ENCODE measurements around the gene ZNF511.

Gene ZNF511

DNA sequence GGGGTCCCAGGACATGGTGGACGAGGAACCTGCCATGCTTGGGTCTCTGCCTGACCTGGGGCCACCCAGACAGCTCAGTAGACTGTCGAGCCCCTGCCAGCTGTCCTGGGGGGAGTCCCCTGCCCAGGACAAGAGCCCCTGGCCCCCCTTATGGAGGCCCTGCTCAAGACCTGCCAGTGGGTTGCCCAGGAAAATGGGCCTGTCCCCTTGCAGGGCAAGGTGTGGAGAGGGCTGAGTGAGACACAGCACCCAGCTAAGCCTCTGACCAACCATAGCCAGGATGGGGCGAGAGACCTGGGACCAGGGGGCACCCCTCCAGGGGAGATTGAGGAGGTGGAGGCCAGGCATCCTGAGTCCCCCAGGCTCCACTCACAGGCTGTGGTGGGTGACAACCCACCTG, 47.3 kb downstream of the ZNF511 start:
- no peak for DNase-seq

DNA sequence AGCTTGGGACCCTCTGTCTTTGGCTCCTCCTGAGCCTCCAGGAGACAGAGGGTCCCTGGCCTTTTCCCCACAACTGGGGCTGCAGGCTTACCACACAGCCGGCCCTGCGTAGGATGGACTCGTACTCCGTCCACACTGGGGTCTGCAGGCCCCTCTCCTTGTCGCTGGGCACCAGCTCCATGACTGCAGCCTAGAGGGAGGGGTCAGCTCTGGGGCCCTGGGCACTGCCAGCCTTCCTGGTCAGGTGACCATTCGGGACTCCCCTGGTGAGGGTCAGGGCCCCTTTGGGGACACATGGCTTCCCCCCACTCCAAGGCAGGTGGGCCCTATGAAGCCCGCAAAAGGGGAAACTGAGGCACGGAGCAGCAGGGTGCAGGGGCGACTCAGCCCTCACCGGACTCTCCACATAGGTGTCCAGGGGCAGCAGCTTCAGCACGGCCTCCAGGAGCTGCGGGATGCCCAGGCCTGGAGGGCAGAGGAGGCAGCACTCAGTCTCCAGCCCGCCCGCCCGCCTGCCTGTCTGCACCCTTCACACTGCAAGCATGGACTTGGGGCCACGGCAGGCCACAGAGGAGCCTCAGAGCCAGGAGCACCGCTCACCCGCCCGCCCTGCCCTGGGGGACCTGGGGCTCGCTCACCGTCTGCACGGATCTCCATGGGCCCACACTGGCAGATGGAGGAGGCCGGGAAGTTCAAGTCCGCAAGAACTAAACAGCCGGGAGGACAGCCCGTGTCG, 48.0 kb downstream of the ZNF511 start:
- no peak for DNase-seq

DNA sequence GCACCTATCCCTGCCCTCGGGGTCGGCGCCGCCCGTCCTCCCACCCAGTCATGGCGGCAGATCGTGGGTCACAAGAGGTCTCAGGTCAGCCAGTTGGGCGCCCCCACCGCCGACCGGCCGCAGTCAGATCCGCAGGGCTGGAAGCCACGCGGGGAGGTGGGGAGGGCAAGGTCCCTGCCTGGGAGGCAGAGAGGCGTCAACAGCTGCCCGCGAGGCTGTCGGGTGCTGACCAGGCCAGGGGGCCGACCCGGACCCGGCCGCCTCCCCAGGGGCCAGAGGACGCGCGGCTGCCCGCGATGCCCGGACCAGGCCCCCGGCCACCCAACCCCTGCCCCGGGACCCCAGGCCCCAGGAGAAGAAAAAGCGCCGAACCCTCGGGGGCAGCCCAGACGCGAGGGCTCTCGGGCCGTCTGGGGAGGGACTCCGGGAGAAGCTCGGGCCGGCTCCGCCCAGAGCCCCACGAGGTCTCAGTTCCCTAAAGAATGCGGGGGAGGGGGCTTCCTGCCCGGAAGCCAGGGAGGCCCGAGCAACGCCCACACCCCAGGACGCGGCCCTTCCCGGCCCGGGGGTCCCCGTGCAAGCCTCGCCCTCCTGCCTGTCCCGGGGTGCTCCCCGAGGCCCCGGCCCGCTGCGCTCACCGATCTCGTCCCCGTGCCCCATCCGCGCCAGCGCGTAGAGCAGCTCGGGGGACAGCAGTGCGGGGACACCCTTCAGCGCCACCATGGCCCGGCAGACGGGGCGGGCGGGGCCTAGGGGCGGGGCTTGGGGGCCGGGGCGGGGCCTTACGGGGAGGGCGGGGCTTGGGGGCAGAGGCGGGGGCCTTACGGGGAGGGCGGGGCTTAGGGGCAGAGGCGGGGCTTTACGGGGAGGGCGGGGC, 48.8 kb downstream of the ZNF511 start, which contains the start of gene FUOM:
Gene FUOM, minus strand, starts transcription at position 735 of the 877 bp plus-strand sequence. Its CDS starts 12 bp downstream, at position 723.
- peak; percentile 55 to 68 (median 62) for DNase-seq

DNA sequence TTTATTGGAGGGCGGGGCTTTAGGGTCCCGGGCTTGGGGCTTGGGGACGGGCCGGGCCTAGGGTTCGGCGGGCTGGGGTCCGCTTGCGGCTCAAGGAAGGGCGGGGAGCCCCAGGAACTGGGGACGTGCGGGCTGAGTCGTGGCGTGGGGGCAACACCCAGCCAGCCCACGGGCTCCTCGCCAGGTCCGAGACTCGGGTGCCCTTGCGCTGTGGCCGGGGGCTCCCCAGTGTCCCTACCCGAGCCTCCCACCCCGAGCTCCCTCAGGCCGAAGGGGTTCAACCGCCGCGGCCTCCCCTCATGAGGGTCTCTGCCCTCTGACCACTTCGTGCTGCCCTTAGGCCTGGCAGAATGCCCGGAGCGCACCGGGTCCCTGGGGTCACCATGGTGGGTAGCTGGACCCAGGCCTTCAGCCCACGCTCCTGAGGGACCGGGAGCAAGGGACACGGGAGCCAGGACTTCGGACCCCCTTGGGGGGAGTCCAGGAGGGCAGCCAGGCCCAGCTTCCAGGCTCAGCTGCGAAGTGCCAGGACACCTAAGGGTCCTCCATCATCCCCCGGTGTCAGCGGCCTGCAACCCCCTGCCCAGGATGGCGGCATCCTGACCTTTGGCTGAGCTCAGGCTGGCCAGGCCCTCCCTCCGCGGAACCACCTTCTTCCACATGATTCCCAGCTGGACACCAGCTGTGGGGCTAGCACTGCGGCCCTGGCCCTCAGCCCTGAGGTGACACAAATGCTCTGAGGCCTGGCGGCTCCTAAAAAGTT, 49.6 kb downstream of the ZNF511 start:
- DNase-seq, result no peak

DNA sequence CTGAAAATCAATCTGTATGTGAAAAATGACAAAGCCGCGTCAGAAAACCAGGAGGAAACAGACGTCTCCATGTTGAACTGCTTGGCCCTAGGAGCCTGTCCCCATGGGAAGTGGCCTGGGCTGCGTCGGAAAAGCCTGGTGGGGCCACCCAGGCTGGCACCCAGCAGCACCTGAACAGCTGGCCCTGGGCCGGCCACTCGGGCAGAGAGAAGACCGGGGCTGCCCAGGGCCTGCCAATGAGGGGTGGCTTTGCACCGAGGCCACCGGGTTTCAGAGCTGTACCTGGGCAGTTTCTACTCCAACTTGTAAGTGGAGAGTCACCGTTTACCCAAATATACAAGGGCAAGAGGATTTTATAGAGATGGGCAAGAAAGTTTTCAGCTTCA, 50.2 kb downstream of the ZNF511 start:
- no peak for DNase-seq

DNA sequence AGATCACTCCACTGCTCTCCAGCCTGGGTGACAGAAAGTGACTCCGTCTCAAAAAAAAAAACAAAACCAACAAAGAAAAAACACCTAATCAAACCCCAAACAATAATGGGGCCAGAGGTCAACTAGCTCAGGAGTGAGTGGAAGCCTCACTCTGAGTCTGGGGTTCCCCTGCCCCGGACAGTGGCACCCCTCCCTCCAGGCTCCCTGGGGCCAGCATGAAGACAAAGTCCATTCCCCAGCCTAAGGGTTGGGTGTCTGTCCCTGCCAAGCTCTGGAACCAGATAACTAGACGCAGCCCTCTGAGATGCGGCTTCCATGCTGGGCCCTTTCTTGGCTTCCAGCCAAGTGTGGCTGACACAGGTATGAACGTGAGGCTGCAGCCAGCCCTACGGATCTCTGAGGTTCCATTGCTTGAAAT, 50.8 kb downstream of the ZNF511 start:
- DNase-seq, result peak in 1 of 5 donors; percentile 35

DNA sequence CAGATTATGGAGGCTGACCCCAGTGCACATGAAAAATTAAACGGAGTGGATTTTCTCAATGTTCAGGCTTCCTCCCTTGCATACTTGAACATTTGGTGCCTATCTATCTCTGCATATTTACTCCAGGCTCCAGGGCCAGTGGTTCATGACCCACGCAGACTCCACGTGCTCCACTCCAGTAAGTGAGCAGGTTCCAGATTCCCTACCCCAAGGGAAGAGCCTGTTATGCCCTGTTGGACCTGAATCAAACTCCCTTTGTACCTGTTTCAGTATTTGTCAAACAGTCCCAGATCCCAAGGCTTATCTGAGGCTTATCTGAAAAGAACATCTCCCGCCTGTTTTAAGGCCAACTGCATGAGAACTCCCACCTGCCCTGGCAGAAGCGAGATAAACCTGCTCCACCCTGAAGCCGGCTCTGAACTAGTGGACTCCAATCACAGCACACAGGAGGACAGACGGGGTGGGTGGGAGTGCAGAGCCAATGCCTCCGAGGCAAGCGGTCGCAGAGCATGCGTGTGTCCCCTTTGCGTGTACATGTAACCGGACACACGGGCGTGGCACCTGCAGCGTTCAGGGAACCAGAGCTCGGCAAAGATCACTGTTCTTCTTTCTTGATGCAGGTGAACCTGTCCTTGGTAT, 51.4 kb downstream of the ZNF511 start:
- DNase-seq, result no peak

DNA sequence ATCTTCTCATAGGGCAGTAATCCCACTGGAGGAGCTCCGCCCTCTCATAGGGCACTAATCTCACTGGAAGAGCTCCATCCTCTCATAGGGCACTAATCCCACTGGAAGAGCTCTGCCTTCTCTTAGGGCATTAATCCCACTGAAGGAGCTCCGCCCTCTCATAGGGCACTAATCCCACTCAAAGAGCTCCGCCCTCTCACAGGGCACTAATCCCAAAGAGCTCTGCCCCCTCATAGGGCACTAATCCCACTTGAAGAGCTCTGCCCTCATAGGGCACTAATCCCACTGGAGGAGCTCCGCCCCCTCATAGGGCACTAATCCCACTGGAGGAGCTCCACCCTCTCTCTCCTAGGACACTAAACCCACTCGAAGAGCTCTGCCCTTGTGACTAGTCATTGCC, 52.5 kb downstream of the ZNF511 start:
- no peak for DNase-seq

DNA sequence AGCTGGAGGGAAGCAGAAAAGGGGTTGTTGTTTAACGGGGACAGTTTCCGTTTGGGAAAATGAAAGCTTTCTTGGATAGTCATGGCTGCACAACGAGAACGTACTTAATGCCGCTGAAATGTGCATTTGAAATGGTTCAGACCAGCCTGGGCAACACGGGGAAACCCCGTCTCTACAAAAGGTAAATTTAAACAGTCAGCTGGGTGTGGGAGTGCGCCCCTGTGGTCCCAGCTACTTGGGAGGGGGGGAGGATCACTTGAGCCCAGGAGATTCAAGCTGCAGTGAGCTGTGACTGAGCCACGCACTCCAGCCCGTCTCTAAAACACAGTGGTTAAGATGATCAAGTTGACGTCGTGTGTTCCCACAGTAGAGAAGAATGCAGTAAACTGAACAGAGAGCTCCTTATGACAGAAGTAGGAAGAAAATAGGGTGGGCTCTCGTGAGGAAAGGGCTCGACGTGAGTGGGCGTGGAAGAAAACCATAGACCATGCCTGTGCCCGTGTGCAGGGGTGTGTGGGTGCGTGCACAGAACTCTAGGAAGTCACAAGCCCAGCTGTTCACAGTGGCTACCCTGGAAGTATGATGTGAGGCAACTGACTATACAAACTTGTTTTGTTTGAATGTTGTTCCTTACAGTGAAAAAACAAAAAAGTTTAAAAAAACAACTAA, 53.2 kb downstream of the ZNF511 start:
- no peak for DNase-seq
